ENCODE results near the gene ACBD4. TPM values are rescaled to one million over a fixed set of nuclear protein-coding genes. Genes with fewer than 3 reads are reported as not detected.

ACBD4 gene
- polyA plus RNA-seq, 1 donor from 2014 or later, result 3.1 TPM

DNA sequence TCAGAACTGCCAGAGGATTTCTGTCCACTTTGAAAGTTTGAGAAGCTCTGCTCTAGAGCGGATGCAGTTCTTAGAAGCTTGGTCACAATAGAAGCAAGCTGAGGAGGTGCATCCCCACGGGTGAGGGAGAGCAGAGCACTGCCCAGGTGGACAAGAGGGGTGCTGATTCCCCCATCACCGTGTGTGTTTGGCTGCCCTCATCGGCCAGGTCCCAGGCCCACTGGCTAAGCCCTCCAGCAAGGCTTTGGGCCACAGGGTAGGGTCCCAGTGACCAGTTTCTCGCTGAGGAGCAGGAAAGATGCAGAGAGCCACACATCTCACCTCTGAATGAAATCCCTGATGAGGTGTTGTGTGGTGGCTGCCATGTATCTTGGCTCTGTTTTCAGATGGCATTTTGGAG lies 47.5 kb upstream of the ACBD4 start:
- H3K4me2 ChIP-seq (ENCODE audit: low read length), result no peak overlapping the region
- no peaks in the 10 kb centered on the region for H3K36me3 ChIP-seq (ENCODE audit: insufficient read depth, low read length)
- H3F3A ChIP-seq (ENCODE audit: insufficient read depth, low read length, poor library complexity, severe bottlenecking), result no peaks in the 10 kb centered on the region
- H3K9me3 ChIP-seq (ENCODE audit: low read length), result no peaks in the 10 kb centered on the region
- H4K20me1 ChIP-seq (ENCODE audit: insufficient read depth), result no peaks in the 10 kb centered on the region
- no peaks in the 10 kb centered on the region for H3K9me2 ChIP-seq (ENCODE audit: insufficient read depth, low read length)
- TF ChIP-seq REST (IDR thresholded peaks at IDR 0.05; ENCODE audit: borderline replicate concordance) (no peak), TAF1 (IDR thresholded peaks at IDR 0.05; ENCODE audit: low read depth) (no peak), EP300 (conservative IDR thresholded peaks at IDR 0.05; ENCODE audit: poor library complexity, severe bottlenecking) (no peak)
- no peak overlapping the region for H2AFZ ChIP-seq (ENCODE audit: low read depth, low read length)
- H3K27ac ChIP-seq (ENCODE audit: low read length), result no peak overlapping the region
- H3K4me3 ChIP-seq (ENCODE audit: low read length), result no peak overlapping the region
- no peaks in the 10 kb centered on the region for H3K27me3 ChIP-seq (ENCODE audit: insufficient read depth, low read depth, low read length)
- no peaks in the 10 kb centered on the region for H3K79me2 ChIP-seq (replicated peaks; ENCODE audit: insufficient read depth, low read length)
- H3K9ac ChIP-seq (ENCODE audit: low read length), result no peak overlapping the region

- Histone ChIP-seq H3K27me3 (ENCODE audit: insufficient read depth, low read depth, low read length) (no peaks in the 10 kb centered on the region), H3F3A (ENCODE audit: insufficient read depth, low read length, poor library complexity, severe bottlenecking) (no peaks in the 10 kb centered on the region), H3K4me2 (ENCODE audit: low read length) (no peak overlapping the region), H3K27ac (ENCODE audit: low read length) (no peak overlapping the region), H3K9ac (ENCODE audit: low read length) (no peak overlapping the region), H3K9me2 (ENCODE audit: insufficient read depth, low read length) (no peaks in the 10 kb centered on the region), H3K9me3 (ENCODE audit: low read length) (no peaks in the 10 kb centered on the region), H2AFZ (ENCODE audit: low read depth, low read length) (no peak overlapping the region), H3K36me3 (ENCODE audit: insufficient read depth, low read length) (no peaks in the 10 kb centered on the region), H4K20me1 (ENCODE audit: insufficient read depth) (no peaks in the 10 kb centered on the region), H3K79me2 (replicated peaks; ENCODE audit: insufficient read depth, low read length) (no peaks in the 10 kb centered on the region), H3K4me3 (ENCODE audit: low read length) (no peak overlapping the region)
- TF ChIP-seq CTCF (IDR thresholded peaks at IDR 0.05; ENCODE audit: poor library complexity, severe bottlenecking), result no peak
- no peak for TF ChIP-seq EP300 (conservative IDR thresholded peaks at IDR 0.05; ENCODE audit: poor library complexity, severe bottlenecking)
- TF ChIP-seq EZH2 (IDR thresholded peaks at IDR 0.05; ENCODE audit: borderline replicate concordance, insufficient read depth, low read length, poor library complexity, severe bottlenecking), result no peak
Observed at GRCh38 chr17:45088741-45089140, 46.7 kb upstream of the ACBD4 start.

DNA sequence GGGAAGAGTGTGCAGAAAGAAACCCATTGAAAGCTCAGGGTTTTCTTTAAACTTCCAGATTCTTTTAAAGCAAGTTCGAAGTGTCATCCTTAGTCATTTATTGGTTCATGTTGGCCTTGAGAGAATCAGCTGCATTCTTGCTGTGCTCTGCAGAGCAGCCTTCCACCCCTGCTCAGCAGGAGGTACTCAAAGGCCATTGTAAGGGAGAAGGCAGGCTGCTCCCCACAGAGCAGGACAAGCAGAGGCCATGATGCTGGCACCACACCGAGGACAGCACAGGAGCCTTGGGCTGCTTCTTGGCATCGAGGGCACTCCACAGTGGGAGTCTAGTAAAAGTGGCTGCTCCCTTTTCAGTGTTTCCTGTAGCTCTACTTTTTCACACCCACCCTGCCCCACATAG lies 44.8 kb upstream of the ACBD4 start:
- H2AFZ ChIP-seq (ENCODE audit: low read depth, low read length), result no peak overlapping the region
- H3K36me3 ChIP-seq (ENCODE audit: insufficient read depth, low read length), result no peaks in the 10 kb centered on the region
- H3F3A ChIP-seq (ENCODE audit: insufficient read depth, low read length, poor library complexity, severe bottlenecking), result no peaks in the 10 kb centered on the region
- H3K27ac ChIP-seq (ENCODE audit: low read length), result no peak overlapping the region
- no peaks in the 10 kb centered on the region for H3K79me2 ChIP-seq (replicated peaks; ENCODE audit: insufficient read depth, low read length)
- no peak overlapping the region for H3K4me3 ChIP-seq (ENCODE audit: low read length)
- TF ChIP-seq REST (IDR thresholded peaks at IDR 0.05; ENCODE audit: borderline replicate concordance) (no peak), EZH2 (IDR thresholded peaks at IDR 0.05; ENCODE audit: borderline replicate concordance, insufficient read depth, low read length, poor library complexity, severe bottlenecking) (no peak), CTCF (IDR thresholded peaks at IDR 0.05; ENCODE audit: poor library complexity, severe bottlenecking) (no peak), POLR2AphosphoS5 (IDR thresholded peaks at IDR 0.05) (no peak), RAD21 (conservative IDR thresholded peaks at IDR 0.05) (no peak), TAF1 (IDR thresholded peaks at IDR 0.05; ENCODE audit: low read depth) (no peak), EP300 (conservative IDR thresholded peaks at IDR 0.05; ENCODE audit: poor library complexity, severe bottlenecking) (no peak), SMC3 (conservative IDR thresholded peaks at IDR 0.05; ENCODE audit: poor library complexity) (no peak), MXI1 (conservative IDR thresholded peaks at IDR 0.05; ENCODE audit: poor library complexity, severe bottlenecking) (no peak)
- H3K9ac ChIP-seq (ENCODE audit: low read length), result no peak overlapping the region
- no peaks in the 10 kb centered on the region for H3K27me3 ChIP-seq (ENCODE audit: insufficient read depth, low read depth, low read length)
- no peaks in the 10 kb centered on the region for H3K9me2 ChIP-seq (ENCODE audit: insufficient read depth, low read length)
- no peak overlapping the region for H3K4me2 ChIP-seq (ENCODE audit: low read length)
- H3K9me3 ChIP-seq (ENCODE audit: low read length), result no peaks in the 10 kb centered on the region
- no peaks in the 10 kb centered on the region for H4K20me1 ChIP-seq (ENCODE audit: insufficient read depth)

Data from neural cell (in vitro differentiated cells).